Measurements from ENCODE around the gene TRRAP. TPM values are rescaled to one million over a fixed set of nuclear protein-coding genes. Genes with fewer than 3 reads are reported as not detected.

TRRAP gene
- polyA plus RNA-seq, 1 donor (not counting 4 experiments of a cell fraction or from before 2014, with no cell fraction given): 6.1 TPM

GRCh38 chr7:98957766-98958165 lies 79.4 kb downstream of the TRRAP start:
- H3K36me3 ChIP-seq (ENCODE audit: control insufficient read depth in 2 of 2, extremely low read depth in 1 of 2, insufficient read depth in 2 of 2, low read length in 2 of 2): peaks cover 40 to 48% of the 10 kb centered on the region in 2 experiments
- H3K4me1 ChIP-seq (ENCODE audit: control insufficient read depth, extremely low read depth, insufficient read depth, low read length): no peaks in the 10 kb centered on the region
- DNase-seq (ENCODE audit: low read depth, low spot score) (no peak), FAIRE-seq (no peak)
- H3K27ac ChIP-seq (ENCODE audit: control insufficient read depth, insufficient read depth, low read length): no peak overlapping the region
- H2AFZ ChIP-seq (ENCODE audit: control insufficient read depth, low read length): no peak overlapping the region
- no peak overlapping the region for H3K4me3 ChIP-seq (ENCODE audit: control insufficient read depth in 2 of 3, extremely low read depth in 1 of 3, insufficient read depth in 2 of 3, low read depth in 1 of 3, low read length in 3 of 3)
- no peak for TF ChIP-seq EZH2 (IDR thresholded peaks at IDR 0.05; ENCODE audit: low read length)
- no peak for TF ChIP-seq CTCF (optimal IDR thresholded peaks at IDR 0.05 in 1 of 3, IDR thresholded peaks at IDR 0.05 in 1 of 3, conservative IDR thresholded peaks at IDR 0.05 in 1 of 3; ENCODE audit: extremely low read depth in 1 of 3, insufficient read depth in 2 of 3, low read length in 3 of 3)
- no peaks in the 10 kb centered on the region for H3K9me1 ChIP-seq (ENCODE audit: control insufficient read depth, extremely low read depth, insufficient read depth, low read length)
- no peaks in the 10 kb centered on the region for H3K27me3 ChIP-seq (ENCODE audit: control insufficient read depth, extremely low read depth, insufficient read depth, low read length)
- no peaks in the 10 kb centered on the region for H3K9me3 ChIP-seq (ENCODE audit: control insufficient read depth, low read depth, low read length)
- no peak overlapping the region for H3K9ac ChIP-seq (ENCODE audit: control insufficient read depth, extremely low read depth, insufficient read depth, low read length)
- no peak overlapping the region for H3K4me2 ChIP-seq (ENCODE audit: control insufficient read depth, extremely low read depth, insufficient read depth, low read depth, low read length)
- no peaks in the 10 kb centered on the region for H3K79me2 ChIP-seq (ENCODE audit: control insufficient read depth, insufficient read depth, low read length)
- H4K20me1 ChIP-seq (ENCODE audit: control insufficient read depth, extremely low read depth, insufficient read depth, low read length): no peaks in the 10 kb centered on the region
- dilution Hi-C loops (cut with MboI; ENCODE audit: extremely low pct_ligation_motif_present, low sequenced_read_pairs): no loop called here

DNA sequence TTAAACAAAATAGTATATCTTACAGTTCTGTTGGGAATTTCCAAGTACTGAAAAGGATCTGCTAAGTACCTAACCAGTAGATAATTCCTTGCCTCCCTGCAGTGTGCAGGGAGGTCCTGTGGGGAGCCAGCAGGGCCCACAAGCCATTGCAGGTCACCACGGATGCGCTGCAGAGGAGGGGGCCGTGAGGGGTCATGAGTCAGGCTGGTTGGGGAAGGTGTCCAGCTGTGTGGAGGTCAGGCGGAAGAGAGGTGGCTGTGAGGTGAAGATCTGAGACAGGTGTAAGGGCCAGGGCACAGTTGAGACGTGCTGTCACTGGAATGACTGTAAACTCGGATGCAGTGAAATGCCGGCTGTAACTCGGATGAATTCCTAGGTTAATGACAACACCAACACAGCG lies 80.6 kb downstream of the TRRAP start:
- TF ChIP-seq EZH2 (IDR thresholded peaks at IDR 0.05; ENCODE audit: low read length) (no peak), CTCF (optimal IDR thresholded peaks at IDR 0.05 in 1 of 3, IDR thresholded peaks at IDR 0.05 in 1 of 3, conservative IDR thresholded peaks at IDR 0.05 in 1 of 3; ENCODE audit: extremely low read depth in 1 of 3, insufficient read depth in 2 of 3, low read length in 3 of 3) (no peak)
- Histone ChIP-seq H3K9me1 (ENCODE audit: control insufficient read depth, extremely low read depth, insufficient read depth, low read length) (no peaks in the 10 kb centered on the region), H3K4me1 (ENCODE audit: control insufficient read depth, extremely low read depth, insufficient read depth, low read length) (no peaks in the 10 kb centered on the region), H3K36me3 (ENCODE audit: control insufficient read depth in 2 of 2, extremely low read depth in 1 of 2, insufficient read depth in 2 of 2, low read length in 2 of 2) (peaks cover 39 to 44% of the 10 kb centered on the region in 2 experiments), H3K4me2 (ENCODE audit: control insufficient read depth, extremely low read depth, insufficient read depth, low read depth, low read length) (no peak overlapping the region), H3K9me3 (ENCODE audit: control insufficient read depth, low read depth, low read length) (no peaks in the 10 kb centered on the region), H3K27ac (ENCODE audit: control insufficient read depth, insufficient read depth, low read length) (no peak overlapping the region), H3K9ac (ENCODE audit: control insufficient read depth, extremely low read depth, insufficient read depth, low read length) (no peak overlapping the region), H4K20me1 (ENCODE audit: control insufficient read depth, extremely low read depth, insufficient read depth, low read length) (no peaks in the 10 kb centered on the region), H3K27me3 (ENCODE audit: control insufficient read depth, extremely low read depth, insufficient read depth, low read length) (no peaks in the 10 kb centered on the region), H3K4me3 (ENCODE audit: control insufficient read depth in 2 of 3, extremely low read depth in 1 of 3, insufficient read depth in 2 of 3, low read depth in 1 of 3, low read length in 3 of 3) (no peak overlapping the region), H2AFZ (ENCODE audit: control insufficient read depth, low read length) (no peak overlapping the region), H3K79me2 (ENCODE audit: control insufficient read depth, insufficient read depth, low read length) (no peaks in the 10 kb centered on the region)
- FAIRE-seq (no peak), DNase-seq (ENCODE audit: low read depth, low spot score) (no peak)
- dilution Hi-C loops (cut with MboI; ENCODE audit: extremely low pct_ligation_motif_present, low sequenced_read_pairs): no loop called here
